A549 (cell line): ENCODE measurements around the gene FADS3.

ENCODE experiments used
- ESRRA ChIP-seq: fragments of 150-350 bp; IDR thresholded peaks from 2 replicates; pipeline ENCODE4 v1.6.1; 2014; ENCODE audit warnings: mild to moderate bottlenecking, low read length, borderline replicate concordance
- HOXB13 ChIP-seq: fragments of 250-450 bp; sonication (Bioruptor Pico); IDR thresholded peaks from 2 replicates; pipeline ENCODE4 v1.5.0; 2020; ENCODE audit warnings: low read depth, mild to moderate bottlenecking, moderate library complexity
- JUN ChIP-seq, 2 experiments: fragments of >200 bp; sonication (Bioruptor Twin); formaldehyde crosslinking; IDR thresholded peaks; 2 replicates in 1 of 2; 3 replicates in 1 of 2; pipeline ENCODE4 v1.6.1; 2016 to 2017
- NPAS2 ChIP-seq: fragments of 250-450 bp; sonication (Bioruptor Pico); IDR thresholded peaks from 2 replicates; pipeline ENCODE4 v1.8.0; 2022; ENCODE audit warnings: mild to moderate bottlenecking, moderate library complexity, borderline replicate concordance
- TF ChIP-seq, protein P1 (sequence below): fragments of >200 bp; sonication (Bioruptor Twin); formaldehyde crosslinking; IDR thresholded peaks from 3 replicates; pipeline ENCODE4 v1.5.1; 2016

DNA sequence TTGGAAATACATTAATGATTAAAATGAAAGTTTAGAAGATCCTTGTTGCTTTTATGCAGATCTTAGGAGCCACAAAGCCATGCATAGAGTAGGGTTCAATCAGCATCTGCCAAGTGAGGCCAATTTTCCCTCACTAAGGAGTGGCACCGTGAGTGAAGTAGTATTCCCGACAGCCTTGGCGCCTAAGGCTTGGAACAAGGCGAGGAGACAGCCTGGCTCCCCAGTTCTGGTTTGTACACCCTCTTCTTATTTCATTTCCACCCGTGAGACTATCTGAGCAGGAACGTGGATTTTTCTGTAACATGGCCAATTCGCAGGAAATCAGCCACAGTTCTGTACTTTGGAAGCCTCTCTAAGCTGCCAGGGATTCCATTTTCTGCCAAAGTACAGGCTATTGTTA is 40.7 kb downstream of the FADS3 start:
- TF ChIP-seq HOXB13 (CRISPR knock-in tag) (no peak), ESRRA (no peak), JUN (IDR thresholded peaks at IDR 0.05) (no peak), NPAS2 (CRISPR knock-in tag) (no peak)
- TF ChIP-seq, protein P1, sequence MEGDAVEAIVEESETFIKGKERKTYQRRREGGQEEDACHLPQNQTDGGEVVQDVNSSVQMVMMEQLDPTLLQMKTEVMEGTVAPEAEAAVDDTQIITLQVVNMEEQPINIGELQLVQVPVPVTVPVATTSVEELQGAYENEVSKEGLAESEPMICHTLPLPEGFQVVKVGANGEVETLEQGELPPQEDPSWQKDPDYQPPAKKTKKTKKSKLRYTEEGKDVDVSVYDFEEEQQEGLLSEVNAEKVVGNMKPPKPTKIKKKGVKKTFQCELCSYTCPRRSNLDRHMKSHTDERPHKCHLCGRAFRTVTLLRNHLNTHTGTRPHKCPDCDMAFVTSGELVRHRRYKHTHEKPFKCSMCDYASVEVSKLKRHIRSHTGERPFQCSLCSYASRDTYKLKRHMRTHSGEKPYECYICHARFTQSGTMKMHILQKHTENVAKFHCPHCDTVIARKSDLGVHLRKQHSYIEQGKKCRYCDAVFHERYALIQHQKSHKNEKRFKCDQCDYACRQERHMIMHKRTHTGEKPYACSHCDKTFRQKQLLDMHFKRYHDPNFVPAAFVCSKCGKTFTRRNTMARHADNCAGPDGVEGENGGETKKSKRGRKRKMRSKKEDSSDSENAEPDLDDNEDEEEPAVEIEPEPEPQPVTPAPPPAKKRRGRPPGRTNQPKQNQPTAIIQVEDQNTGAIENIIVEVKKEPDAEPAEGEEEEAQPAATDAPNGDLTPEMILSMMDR, result no peak
